HG03175 (cell line): Measurements from ENCODE around the gene NPHP4.
"Not testable (repeated sequence)": the region's sequence is repeated elsewhere in the genome, so short reads cannot be mapped to it uniquely, and the experiment has no call there.

Experiments
- ATAC-seq: cut with Tn5 transposase; IDR thresholded peaks from one replicate; pipeline ENCODE4 v1.9.1; 2021; ENCODE audit warnings: mild to moderate bottlenecking, moderate library complexity; ENCODE audit not compliant: unreplicated experiment

Gene NPHP4

GRCh38 chr1:6025269-6026094 is 33.3 kb upstream of the NPHP4 start:
- no peak for ATAC-seq

GRCh38 chr1:6024376-6024775 is 32.2 kb upstream of the NPHP4 start:
- ATAC-seq = no peak

- ATAC-seq = no peak
These were observed 31.1 kb upstream of the NPHP4 start for GRCh38 chr1:6023346-6023745.

GRCh38 chr1:6022193-6022592 is 30.0 kb upstream of the NPHP4 start:
- ATAC-seq = no peak

GRCh38 chr1:6019166-6019845 is 27.1 kb upstream of the NPHP4 start:
- no peak for ATAC-seq

- not testable (repeated sequence) for ATAC-seq
These were observed 25.4 kb upstream of the NPHP4 start for GRCh38 chr1:6017654-6018053.

GRCh38 chr1:6016191-6016865 is 24.1 kb upstream of the NPHP4 start:
- ATAC-seq = no peak

- ATAC-seq = no peak
These were observed 22.1 kb upstream of the NPHP4 start for GRCh38 chr1:6014130-6014999.

GRCh38 chr1:6013491-6013890 is 21.3 kb upstream of the NPHP4 start:
- ATAC-seq = no peak

- ATAC-seq = no peak
These were observed 20.5 kb upstream of the NPHP4 start for GRCh38 chr1:6012529-6013318.

GRCh38 chr1:6011946-6012258 is 19.7 kb upstream of the NPHP4 start:
- ATAC-seq = no peak

- ATAC-seq = no peak
These were observed 19.1 kb upstream of the NPHP4 start for GRCh38 chr1:6011161-6011945.

GRCh38 chr1:6010554-6010953 is 18.3 kb upstream of the NPHP4 start:
- ATAC-seq = no peak

GRCh38 chr1:6009120-6010040 is 17.2 kb upstream of the NPHP4 start:
- ATAC-seq = no peak

GRCh38 chr1:6008696-6009095 is 16.5 kb upstream of the NPHP4 start:
- ATAC-seq = no peak

GRCh38 chr1:6008084-6008415 is 15.8 kb upstream of the NPHP4 start:
- no peak for ATAC-seq

GRCh38 chr1:6007318-6008083 is 15.3 kb upstream of the NPHP4 start:
- no peak for ATAC-seq

- no peak for ATAC-seq
These were observed 14.7 kb upstream of the NPHP4 start for GRCh38 chr1:6006882-6007281.
